GM21825 (cell line): Measurements from ENCODE around the gene PDXDC1.
"Not testable (repeated sequence)": the region's sequence is repeated elsewhere in the genome, so short reads cannot be mapped to it uniquely, and the experiment has no call there.

Experiments
- ATAC-seq: cut with Tn5 transposase; IDR thresholded peaks from one replicate; pipeline ENCODE4 v1.9.1; 2021; ENCODE audit warnings: mild to moderate bottlenecking, moderate library complexity; ENCODE audit not compliant: unreplicated experiment

PDXDC1 gene

DNA sequence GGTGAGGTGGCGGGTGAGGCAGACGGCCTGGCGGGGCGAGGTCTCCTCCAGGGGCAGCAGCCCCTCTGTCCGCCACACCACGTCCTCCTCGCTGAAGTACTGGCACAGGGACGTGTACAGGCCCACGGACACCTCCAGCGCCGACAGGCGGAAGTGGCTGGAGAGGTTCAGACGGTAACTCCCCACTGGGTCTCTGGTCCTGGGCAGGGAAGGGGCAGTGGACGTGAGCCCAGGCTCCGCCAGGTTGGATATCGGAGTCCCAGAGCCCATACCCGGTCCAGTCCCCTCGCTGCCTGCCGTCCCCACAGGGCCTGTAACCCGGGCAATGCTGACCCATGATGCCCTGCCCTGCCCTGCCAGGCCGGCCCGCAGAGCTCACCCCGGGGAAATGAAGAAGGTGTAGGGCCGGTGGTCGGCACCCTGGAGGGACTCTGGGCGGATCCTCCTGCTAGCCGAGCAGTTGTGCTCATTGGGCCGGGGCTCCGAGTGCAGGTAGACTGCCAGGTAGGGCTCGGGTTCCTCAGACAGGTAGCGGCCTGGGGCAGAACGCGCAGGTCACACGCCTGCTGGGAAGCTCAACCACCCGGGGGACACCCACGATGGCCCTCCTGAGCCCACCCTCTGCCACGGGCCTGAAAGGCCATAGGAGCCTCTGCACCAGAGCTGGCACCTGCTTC, 155.6 kb downstream of the PDXDC1 start:
- not testable (repeated sequence) for ATAC-seq

- ATAC-seq, result not testable (repeated sequence)
Measured at GRCh38 chr16:15130943-15131700, 156.3 kb downstream of the PDXDC1 start.

DNA sequence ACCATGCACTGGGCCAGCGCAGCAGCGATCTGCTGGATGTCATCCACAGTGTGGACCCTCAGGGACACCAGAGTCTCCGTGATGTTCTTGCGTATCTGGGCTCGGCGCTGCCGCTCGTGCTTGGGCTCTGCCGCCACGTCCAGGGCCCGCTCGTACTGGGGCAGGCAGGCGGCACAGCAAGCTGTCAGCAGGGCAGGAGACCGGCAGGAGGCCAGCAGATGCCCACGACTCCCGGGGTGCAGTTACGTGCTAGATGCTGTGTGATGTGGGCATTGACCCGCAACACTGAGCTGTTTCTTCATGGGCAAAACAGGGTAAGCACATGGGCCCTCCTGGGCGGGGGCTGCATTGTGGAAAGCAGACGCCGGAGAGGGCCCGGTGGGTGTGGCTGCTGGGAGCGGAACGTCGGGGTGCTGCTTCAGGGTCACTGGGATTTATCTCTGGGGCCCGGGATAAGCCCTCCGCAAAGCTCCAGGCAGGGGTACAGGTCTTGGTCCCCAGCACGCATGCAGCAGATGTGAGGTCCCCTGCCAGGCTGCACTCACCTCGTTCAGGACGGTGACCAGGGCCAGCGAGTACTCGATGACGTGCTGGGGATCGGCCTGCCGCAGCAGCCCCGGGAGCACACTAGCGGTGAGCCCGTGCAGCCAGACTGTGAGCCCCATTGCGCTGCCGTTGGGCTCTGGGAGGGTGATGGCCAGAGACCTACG, 158.0 kb downstream of the PDXDC1 start:
- ATAC-seq, result not testable (repeated sequence)

- not testable (repeated sequence) for ATAC-seq
Measured at GRCh38 chr16:15133554-15133953, 158.7 kb downstream of the PDXDC1 start.

- ATAC-seq, result not testable (repeated sequence)
Measured at GRCh38 chr16:15134752-15135482, 160.1 kb downstream of the PDXDC1 start.

DNA sequence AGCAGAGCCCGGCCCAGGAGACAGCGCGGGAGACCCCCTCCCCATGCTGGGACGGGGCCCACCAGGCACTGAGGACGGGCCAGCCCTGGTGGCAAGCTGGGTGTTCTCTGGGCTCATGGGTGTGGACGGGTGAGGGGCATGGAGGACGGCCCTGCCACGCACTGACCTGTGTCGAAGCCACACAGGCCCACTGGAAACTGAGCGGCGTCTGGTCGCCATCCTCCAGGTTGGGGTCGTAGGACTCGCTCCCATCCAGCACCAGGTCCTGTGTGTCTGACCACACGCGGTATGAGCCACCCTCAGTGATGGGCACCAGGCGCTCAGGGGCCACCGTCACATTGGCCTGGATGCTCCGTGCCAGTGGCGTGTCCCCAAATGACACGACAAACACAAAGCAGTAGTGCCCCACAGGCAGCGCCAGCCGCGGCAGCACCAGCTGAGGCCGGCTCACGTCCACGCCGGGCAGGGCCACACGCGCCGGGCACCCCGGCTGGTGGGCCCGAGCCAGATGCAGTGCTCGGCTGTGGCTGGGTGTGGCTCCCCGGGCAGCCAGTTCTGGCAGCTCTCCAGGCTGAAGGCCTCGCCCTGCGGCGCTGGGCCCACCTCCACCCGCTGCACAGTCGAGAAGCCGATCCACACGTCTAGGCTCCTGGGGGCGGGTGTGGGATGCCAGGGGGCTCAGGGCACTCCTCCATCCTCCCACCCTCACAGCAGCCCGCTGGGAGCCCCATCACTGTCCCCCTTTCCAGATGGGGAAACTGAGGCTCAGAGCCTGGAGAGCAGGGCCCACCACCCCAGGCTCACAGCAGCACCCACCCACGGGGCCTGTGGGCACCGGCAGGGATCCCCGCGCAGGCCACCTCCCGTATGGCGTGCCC, 160.9 kb downstream of the PDXDC1 start:
- ATAC-seq, result not testable (repeated sequence)

- ATAC-seq, result not testable (repeated sequence)
Measured at GRCh38 chr16:15137514-15137913, 162.7 kb downstream of the PDXDC1 start.

GRCh38 chr16:15140444-15141365, 165.9 kb downstream of the PDXDC1 start:
- ATAC-seq, result not testable (repeated sequence)

GRCh38 chr16:15141586-15141985, 166.8 kb downstream of the PDXDC1 start:
- no peak for ATAC-seq

- not testable (repeated sequence) for ATAC-seq
Measured at GRCh38 chr16:15142107-15142890, 167.5 kb downstream of the PDXDC1 start.

- ATAC-seq, result not testable (repeated sequence)
Measured at GRCh38 chr16:15142891-15143600, 168.2 kb downstream of the PDXDC1 start.

DNA sequence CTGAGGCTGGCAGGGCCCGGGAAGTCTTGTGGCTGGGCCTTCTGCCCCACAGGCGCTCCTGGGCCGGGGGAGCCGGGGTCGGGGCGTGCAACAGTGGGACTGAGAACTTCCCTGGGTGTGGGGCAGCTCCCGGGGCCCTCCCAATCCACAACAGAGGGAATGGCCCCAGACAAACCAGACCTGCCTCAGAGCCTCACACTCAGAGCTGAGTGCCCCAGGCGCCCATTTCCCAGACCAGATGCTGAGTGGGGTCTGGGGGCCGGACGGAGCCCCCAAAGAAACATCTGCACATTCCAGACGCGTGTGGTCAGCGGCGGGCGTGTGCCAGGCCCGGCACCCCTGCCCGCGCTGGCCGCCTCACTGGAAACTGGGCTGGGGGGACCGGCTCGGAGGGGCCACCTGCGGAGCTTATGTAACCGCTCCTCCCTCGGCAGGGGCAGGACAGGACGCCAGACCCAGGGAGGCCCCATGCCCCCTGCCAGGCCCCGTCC, 168.8 kb downstream of the PDXDC1 start:
- ATAC-seq, result not testable (repeated sequence)

DNA sequence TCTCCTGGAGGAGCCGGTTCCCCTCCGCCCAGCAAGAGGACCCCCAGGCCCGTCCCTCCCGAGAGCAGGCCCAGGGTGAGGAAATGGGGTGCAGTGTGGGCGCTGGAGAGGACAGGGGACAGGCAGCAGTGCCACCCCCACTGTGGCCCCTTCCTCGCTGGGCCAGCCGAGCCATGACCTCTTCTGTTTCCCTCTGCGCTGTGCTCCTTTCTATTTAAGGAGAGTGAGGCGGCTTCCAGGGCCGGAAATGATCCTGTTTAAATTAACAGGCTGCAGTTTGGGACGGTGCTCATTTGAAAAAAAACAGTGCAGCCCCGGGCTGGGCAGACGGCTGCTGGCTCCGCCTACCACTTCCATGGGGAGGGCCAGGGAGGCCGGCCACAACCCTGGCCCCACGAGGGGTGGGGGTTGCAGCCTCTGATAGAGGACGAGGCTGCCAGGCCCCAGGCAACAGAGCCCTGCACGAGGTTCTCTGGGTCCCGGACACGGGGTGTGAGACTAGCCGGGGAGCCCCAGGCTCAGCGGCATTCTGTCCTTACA, 169.3 kb downstream of the PDXDC1 start:
- not testable (repeated sequence) for ATAC-seq

GRCh38 chr16:15144781-15145417, 170.1 kb downstream of the PDXDC1 start:
- not testable (repeated sequence) for ATAC-seq

- not testable (repeated sequence) for ATAC-seq
Measured at GRCh38 chr16:15145418-15146263, 170.8 kb downstream of the PDXDC1 start.

DNA sequence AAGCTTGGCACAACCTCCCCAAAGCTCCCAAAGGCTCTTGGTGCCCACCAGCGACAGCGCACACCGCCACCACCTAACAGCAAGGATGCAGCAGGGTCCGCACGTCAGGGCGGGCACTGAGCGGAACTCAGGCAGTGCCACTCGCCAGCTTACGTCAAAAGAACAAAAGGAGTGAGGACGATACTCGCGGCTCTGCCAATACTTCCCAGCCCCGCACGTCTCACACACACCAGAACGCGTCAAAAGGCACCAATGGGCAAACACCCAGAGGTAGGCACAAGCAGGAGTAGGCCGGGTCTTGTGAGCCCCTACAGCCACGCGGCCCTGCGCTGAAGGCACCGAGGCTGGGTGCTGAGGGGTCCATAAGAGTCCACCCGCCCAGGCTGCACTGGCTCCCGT, 171.4 kb downstream of the PDXDC1 start:
- not testable (repeated sequence) for ATAC-seq
